HG03066 (cell line): Measurements from ENCODE around the gene ZFAND3.

Experiments used
- ATAC-seq: cut with Tn5 transposase; IDR thresholded peaks from one replicate; pipeline ENCODE4 v1.9.1; 2021; ENCODE audit warnings: low read depth; ENCODE audit not compliant: unreplicated experiment

Gene ZFAND3

GRCh38 chr6:37819177-37819801 is at the start of gene ZFAND3:
ZFAND3 (plus strand) TSS chr6:37819727; CDS start chr6:37819946, 219 bp downstream.
- ATAC-seq, result peak; percentile 77

GRCh38 chr6:37774028-37774680 is 45.4 kb upstream of the ZFAND3 start:
- no peak for ATAC-seq

- ATAC-seq, result no peak
These were observed 43.0 kb upstream of the ZFAND3 start for GRCh38 chr6:37776566-37776965.

- no peak for ATAC-seq
These were observed 42.2 kb upstream of the ZFAND3 start for GRCh38 chr6:37777272-37777834.

GRCh38 chr6:37779111-37779800 is 40.3 kb upstream of the ZFAND3 start:
- no peak for ATAC-seq

GRCh38 chr6:37779902-37780628 is 39.5 kb upstream of the ZFAND3 start:
- ATAC-seq, result no peak

- ATAC-seq, result no peak
These were observed 37.7 kb upstream of the ZFAND3 start for GRCh38 chr6:37781788-37782187.

- no peak for ATAC-seq
These were observed 36.3 kb upstream of the ZFAND3 start for GRCh38 chr6:37783025-37783855.

GRCh38 chr6:37783856-37784584 is 35.5 kb upstream of the ZFAND3 start:
- no peak for ATAC-seq

- ATAC-seq, result no peak
These were observed 35.0 kb upstream of the ZFAND3 start for GRCh38 chr6:37784585-37784967.

- no peak for ATAC-seq
These were observed 34.4 kb upstream of the ZFAND3 start for GRCh38 chr6:37785002-37785662.

- no peak for ATAC-seq
These were observed 33.8 kb upstream of the ZFAND3 start for GRCh38 chr6:37785663-37786270.

GRCh38 chr6:37787216-37787615 is 32.3 kb upstream of the ZFAND3 start:
- ATAC-seq, result no peak

GRCh38 chr6:37788259-37788658 is 31.3 kb upstream of the ZFAND3 start:
- ATAC-seq, result no peak

- ATAC-seq, result peak; percentile 91
These were observed 28.2 kb upstream of the ZFAND3 start for GRCh38 chr6:37791156-37791919.

- ATAC-seq, result no peak
These were observed 27.0 kb upstream of the ZFAND3 start for GRCh38 chr6:37792457-37793033.

GRCh38 chr6:37793067-37793466 is 26.5 kb upstream of the ZFAND3 start:
- no peak for ATAC-seq
